H1 (cell line): ENCODE data around the gene FUT2. TPM values are rescaled to one million over a fixed set of nuclear protein-coding genes. Genes with fewer than 3 reads are reported as not detected.

Experiments
- CTCF ChIA-PET: fragments of 300-600 bp; sonication (Branson Sonifier 250); formaldehyde crosslinking; loops from one replicate; lab custom pipeline; 2021; ENCODE audit not compliant: partially characterized antibody; lab: Charles Lee
- POLR2A ChIA-PET: fragments of 300-600 bp; sonication (Branson Sonifier 250); formaldehyde crosslinking; loops from one replicate; lab custom pipeline; 2021; ENCODE audit warnings: inconsistent platforms; ENCODE audit not compliant: partially characterized antibody; lab: Charles Lee
- DNase-seq, 2 experiments: peaks; one replicate each; pipeline versions ENCODE4 v3.0.0 to v3.0.0-alpha.2; 2010 to 2022; ENCODE audit warnings: low spot score in 2 of 2, low read depth in 1 of 2, mixed read lengths in 1 of 2
- FAIRE-seq: peaks from 2 replicates; lab custom pipeline; 2011; peaks lifted over from hg19 to GRCh38; lab: Jason Lieb, UNC
- H2AFZ ChIP-seq: 2 replicates; pipeline ENCODE4 v1.8.1; 2012; ENCODE audit warnings: low read length, inconsistent platforms
- H2AK5ac ChIP-seq: 2 replicates; pipeline ENCODE4 v1.6.1; 2013; ENCODE audit warnings: low read depth, low read length
- H2BK120ac ChIP-seq: replicated peaks from 2 replicates; pipeline ENCODE3; 2013; ENCODE audit warnings: low read depth, low read length, inconsistent platforms
- H2BK12ac ChIP-seq: 2 replicates; pipeline ENCODE4 v1.6.1; 2013; ENCODE audit warnings: low read depth, low read length
- H2BK15ac ChIP-seq: 2 replicates; pipeline ENCODE4 v1.6.1; 2013; ENCODE audit warnings: low read length
- H2BK20ac ChIP-seq: 2 replicates; pipeline ENCODE4 v1.6.1; 2013; ENCODE audit warnings: low read length
- H2BK5ac ChIP-seq: 2 replicates; pipeline ENCODE4 v1.6.1; 2013; ENCODE audit warnings: low read depth, low read length
- H3K14ac ChIP-seq: 2 replicates; pipeline ENCODE4 v1.6.1; 2013; ENCODE audit warnings: inconsistent platforms; ENCODE audit not compliant: insufficient read length
- H3K18ac ChIP-seq: 2 replicates; pipeline ENCODE4 v1.6.1; 2013; ENCODE audit warnings: low read length; ENCODE audit errors: extremely low read depth
- H3K23ac ChIP-seq: 2 replicates; pipeline ENCODE4 v1.6.1; 2013; ENCODE audit warnings: inconsistent platforms; ENCODE audit not compliant: insufficient read length
- H3K23me2 ChIP-seq: 2 replicates; pipeline ENCODE4 v1.6.1; 2013; ENCODE audit warnings: low read depth, low read length
- H3K27ac ChIP-seq: 2 replicates; pipeline ENCODE4 v1.6.1; 2011; ENCODE audit warnings: low read depth, low read length, inconsistent platforms
- H3K27me3 ChIP-seq, 4 experiments: replicated peaks in 1 of 4; 1 replicate in 1 of 4; 2 replicates in 3 of 4; pipeline versions ENCODE4 v1.6.1 to v1.8.1; 2011 to 2013; ENCODE audit warnings: low read length in 3 of 4, mild to moderate bottlenecking in 3 of 4, inconsistent platforms in 2 of 4, mixed read lengths in 2 of 4, moderate library complexity in 1 of 4; ENCODE audit not compliant: control insufficient read depth in 3 of 4, insufficient read depth in 3 of 4; ENCODE audit errors: extremely low read depth in 1 of 4
- H3K36me3 ChIP-seq, 4 experiments: 2 replicates each; pipeline versions ENCODE4 v1.6.1 to v1.8.1; 2011 to 2013; ENCODE audit warnings: mild to moderate bottlenecking in 4 of 4, low read length in 3 of 4, moderate library complexity in 2 of 4, control low read depth in 1 of 4, inconsistent platforms in 1 of 4; ENCODE audit not compliant: insufficient read depth in 4 of 4, control insufficient read depth in 2 of 4
- H3K4ac ChIP-seq: replicated peaks from 2 replicates; pipeline ENCODE3; 2013; ENCODE audit warnings: low read length, low read depth, mixed read lengths, inconsistent platforms; ENCODE audit not compliant: insufficient read length
- H3K4me1 ChIP-seq, 4 experiments: replicated peaks in 1 of 4; 1 replicate in 1 of 4; 2 replicates in 3 of 4; pipeline versions ENCODE4 v1.6.1 to v1.8.1; 2011 to 2013; ENCODE audit warnings: low read length in 3 of 4, inconsistent platforms in 2 of 4, mixed read lengths in 1 of 4; ENCODE audit not compliant: insufficient read depth in 4 of 4, control insufficient read depth in 3 of 4
- H3K4me2 ChIP-seq, 2 experiments: 2 replicates each; pipeline versions ENCODE4 v1.6.1 to v1.8.1; 2011 to 2013; ENCODE audit warnings: low read depth in 2 of 2, low read length in 2 of 2, control low read depth in 1 of 2, inconsistent platforms in 1 of 2, mild to moderate bottlenecking in 1 of 2; ENCODE audit not compliant: insufficient read depth in 1 of 2
- H3K4me3 ChIP-seq, 4 experiments: fragments of 200-600, 300-600 bp in 1 of 4; sonication (generic), shearing (Covaris generic), sonication (Bioruptor Twin) in 1 of 4; 2 replicates each; pipeline versions ENCODE4 v1.5.1 to v1.8.1; 2011 to 2016; ENCODE audit warnings: low read length in 4 of 4, low read depth in 3 of 4, control low read depth in 2 of 4, inconsistent platforms in 2 of 4, mild to moderate bottlenecking in 2 of 4, mixed read lengths in 1 of 4, moderate library complexity in 1 of 4; ENCODE audit not compliant: insufficient read depth in 2 of 4; ENCODE audit errors: extremely low read depth in 1 of 4
- H3K56ac ChIP-seq: replicated peaks from 2 replicates; pipeline ENCODE3; 2013; ENCODE audit warnings: low read depth, mild to moderate bottlenecking, mixed read lengths, low read length, inconsistent platforms; ENCODE audit not compliant: insufficient read length
- H3K79me1 ChIP-seq: 2 replicates; pipeline ENCODE4 v1.6.1; 2013; ENCODE audit warnings: low read depth, low read length, control low read depth
- H3K79me2 ChIP-seq, 2 experiments: 2 replicates each; pipeline versions ENCODE4 v1.6.1 to v1.8.1; 2012 to 2013; ENCODE audit warnings: low read length in 2 of 2, mild to moderate bottlenecking in 2 of 2, inconsistent platforms in 1 of 2; ENCODE audit not compliant: insufficient read depth in 2 of 2, control insufficient read depth in 1 of 2
- H3K9ac ChIP-seq, 4 experiments: replicated peaks in 1 of 4; 1 replicate in 1 of 4; 2 replicates in 3 of 4; pipeline versions ENCODE4 v1.6.1 to v1.8.1; 2011 to 2013; ENCODE audit warnings: low read depth in 3 of 4, low read length in 3 of 4, control low read depth in 2 of 4, mild to moderate bottlenecking in 2 of 4, moderate library complexity in 2 of 4, inconsistent platforms in 1 of 4; ENCODE audit errors: extremely low read depth in 1 of 4
- H3K9me3 ChIP-seq, 2 experiments: 2 replicates each; pipeline versions ENCODE4 v1.6.1 to v1.8.1; 2012 to 2013; ENCODE audit warnings: mild to moderate bottlenecking in 2 of 2, moderate library complexity in 2 of 2, control low read depth in 1 of 2, inconsistent platforms in 1 of 2, low read depth in 1 of 2, low read length in 1 of 2, mixed read lengths in 1 of 2; ENCODE audit not compliant: insufficient read depth in 2 of 2
- H4K20me1 ChIP-seq, 2 experiments: replicated peaks in 1 of 2; 2 replicates each; pipeline versions ENCODE3 to v1.8.1; 2011 to 2013; ENCODE audit warnings: inconsistent platforms in 2 of 2, low read length in 2 of 2, mild to moderate bottlenecking in 1 of 2; ENCODE audit not compliant: insufficient read depth in 2 of 2, control insufficient read depth in 1 of 2
- H4K5ac ChIP-seq: 2 replicates; pipeline ENCODE4 v1.6.1; 2013; ENCODE audit warnings: low read length, low read depth, mixed read lengths, inconsistent platforms; ENCODE audit not compliant: insufficient read length
- H4K8ac ChIP-seq: 2 replicates; pipeline ENCODE4 v1.8.0; 2013; ENCODE audit warnings: mild to moderate bottlenecking, moderate library complexity, low read length, inconsistent platforms; ENCODE audit not compliant: insufficient read depth; ENCODE audit errors: extremely low read depth
- H4K91ac ChIP-seq: replicated peaks from 2 replicates; pipeline ENCODE3; 2013; ENCODE audit warnings: low read length, mixed read lengths, inconsistent platforms; ENCODE audit not compliant: insufficient read length
- CHD2 ChIP-seq: IDR thresholded peaks from 2 replicates; pipeline ENCODE4 v1.6.1; 2012; ENCODE audit warnings: low read length, improper control_type of control experiment
- RFX5 ChIP-seq: IDR thresholded peaks from 2 replicates; pipeline ENCODE4 v1.6.1; 2011; ENCODE audit warnings: low read depth, low read length, improper control_type of control experiment, borderline replicate concordance
- SAP30 ChIP-seq: fragments of 300-600 bp; sonication (generic); IDR thresholded peaks from 2 replicates; pipeline ENCODE4 v1.7.1; 2012; ENCODE audit warnings: low read length, moderate library complexity, mild to moderate bottlenecking, inconsistent platforms; ENCODE audit not compliant: insufficient read depth, insufficient replicate concordance
- WGBS, 2 experiments: shearing (Covaris generic) in 1 of 2; methylation state at CpG; one replicate each; pipeline versions ENCODE4 v1.1.6 to v1.1.7; 2013 to 2015; ENCODE audit warnings: low lambda C conversion rate in 2 of 2, mixed read lengths in 2 of 2, inconsistent platforms in 1 of 2, low coverage in 1 of 2, missing lambda C conversion rate in 1 of 2; ENCODE audit not compliant: insufficient replicate concordance in 2 of 2, insufficient coverage in 1 of 2, insufficient read length in 1 of 2; ENCODE audit errors: extremely low coverage in 1 of 2, missing lambda C conversion rate in 1 of 2; 5-methylcytosine and 5-hydroxymethylcytosine counted together
- polyA plus RNA-seq, 7 experiments: library from polyadenylated mRNA; depleted of rRNA in 3 of 7; stranded (reverse) in 5 of 7; unstranded in 2 of 7; fragments of >200 nt in 5 of 7; fragments of 200-250 nt in 2 of 7; gene quantifications; 1 replicate in 5 of 7; 2 replicates in 1 of 7; 4 replicates in 1 of 7; pipeline versions ENCODE4 v1.2.1 to v1.2.3, GENCODE V29; 2011 to 2013; ENCODE audit warnings: missing spikeins in 2 of 7, mixed read lengths in 2 of 7
- total RNA-seq: library from RNA; stranded (reverse); fragmentation: NEBNext Ultra II Directional; extraction: Animal tissue kit (Norgen Biotek cat#: 25700); gene quantifications from 2 replicates; pipeline ENCODE4 v1.2.1, GENCODE V29; 2021

Gene FUT2
- total and polyA plus RNA-seq, 2 of the 8 experiments (the other 6 are each of a cell fraction or from before 2014, with no cell fraction given), result 5.0 to 5.6 TPM

GRCh38 chr19:48676887-48677286 lies 18.9 kb upstream of the FUT2 start:
- FAIRE-seq, result no peak
- CTCF ChIA-PET, result interaction anchor here (0.6 to 5.8 kb wide), 12 partner anchors 12 to 838 kb away, joined by 3 to 59 read pairs (median 16); partner anchors contain the start of genes CA11 and FUT2
- TF ChIP-seq CHD2, result no peak
- no peak for TF ChIP-seq SAP30
- TF ChIP-seq RFX5, result no peak

More at GRCh38 chr19:48676887-48677286, 18.9 kb upstream of the FUT2 start:
- no peak overlapping the region for H3K27ac ChIP-seq
- H3K56ac ChIP-seq, result no peak overlapping the region
- H3K9me3 ChIP-seq, result no peaks in the 10 kb centered on the region
- no peak overlapping the region for H3K23ac ChIP-seq
- H2BK5ac ChIP-seq, result no peak overlapping the region
- H2BK12ac ChIP-seq, result no peak overlapping the region
- no peak overlapping the region for H2BK20ac ChIP-seq
- no peak overlapping the region for H4K5ac ChIP-seq
- no peak overlapping the region for H3K14ac ChIP-seq
- H3K9ac ChIP-seq, result no peak overlapping the region
- H3K79me2 ChIP-seq, result no peaks in the 10 kb centered on the region
- H2BK120ac ChIP-seq, result no peak overlapping the region
- H3K36me3 ChIP-seq, result no peaks in the 10 kb centered on the region
- H4K20me1 ChIP-seq, result no peaks in the 10 kb centered on the region
- H3K79me1 ChIP-seq, result no peaks in the 10 kb centered on the region
- no peak overlapping the region for H2AK5ac ChIP-seq
- 84% methylated on average over 13 of the region's 13 CpGs; no CpG with 5 or more reads in 1 of the 2 experiments for WGBS, 2 experiments
- H3K18ac ChIP-seq, result no peak overlapping the region
- no peak overlapping the region for H4K8ac ChIP-seq
- POLR2A ChIA-PET, result interaction anchor here (0.6 to 2.6 kb wide), 3 partner anchors 10 to 37 kb away, joined by 3 to 12 read pairs (median 7); partner anchors contain the start of gene FUT2
- H4K91ac ChIP-seq, result no peak overlapping the region
- H3K4ac ChIP-seq, result no peak overlapping the region
- peaks cover 0 to 5% (median 3%) of the 10 kb centered on the region in 4 experiments; a peak in 2 of 7 replicates for H3K27me3 ChIP-seq
- peaks cover 2 to 23% (median 19%) of the 10 kb centered on the region in 4 experiments for H3K4me1 ChIP-seq
- H2BK15ac ChIP-seq, result no peak overlapping the region
- H3K23me2 ChIP-seq, result peaks cover 12% of the 10 kb centered on the region; the same call in 1 of the 2 replicates
- H2AFZ ChIP-seq, result no peak overlapping the region
- H3K4me2 ChIP-seq, result no peak overlapping the region
- DNase-seq, result no peak
- H3K4me3 ChIP-seq, result no peak overlapping the region
